ENCODE results near the gene PCSK9.

The PCSK9 gene

GRCh38 chr1:55043011-55043410 is 3.7 kb downstream of the PCSK9 start:
- POLR2A ChIA-PET (ENCODE audit: low non-redundant PET), result no interaction called here
- CTCF ChIA-PET, result interaction anchor here (0.7 kb wide), 1 partner anchor 99 kb away, joined by 5 read pairs; no protein-coding TSS in a partner anchor
- peak overlapping the region; percentile 47 for H3K27ac ChIP-seq

GRCh38 chr1:55043726-55044125 is 4.4 kb downstream of the PCSK9 start:
- no peak for DNase-seq (ENCODE audit: low spot score)
- H3K27ac ChIP-seq, result peak overlapping the region; percentile 47
- no peak for TF ChIP-seq CTCF (conservative IDR thresholded peaks at IDR 0.05; ENCODE audit: low read depth)
- ChIA-PET POLR2A (ENCODE audit: low non-redundant PET) (no interaction called here), CTCF (interaction anchor here (0.6 kb wide), 1 partner anchor 237 kb away, joined by 3 read pairs; no protein-coding TSS in a partner anchor)

More at GRCh38 chr1:55043011-55043410, 3.7 kb downstream of the PCSK9 start:
- no peak for TF ChIP-seq CTCF (conservative IDR thresholded peaks at IDR 0.05; ENCODE audit: low read depth)
- no peak for DNase-seq (ENCODE audit: low spot score)

GRCh38 chr1:55044617-55045397 is 5.5 kb downstream of the PCSK9 start:
- POLR2A ChIA-PET (ENCODE audit: low non-redundant PET), result no interaction called here

GRCh38 chr1:55045430-55045829 is 6.1 kb downstream of the PCSK9 start:
- ChIA-PET CTCF (interaction anchor here (1.3 kb wide), 1 partner anchor 23 kb away, joined by 7 read pairs; no protein-coding TSS in a partner anchor), POLR2A (ENCODE audit: low non-redundant PET) (no interaction called here)
- no peak for TF ChIP-seq CTCF (conservative IDR thresholded peaks at IDR 0.05; ENCODE audit: low read depth)

More at GRCh38 chr1:55044617-55045397, 5.5 kb downstream of the PCSK9 start:
- peak overlapping the region; percentile 47 for H3K27ac ChIP-seq
- no peak for TF ChIP-seq CTCF (conservative IDR thresholded peaks at IDR 0.05; ENCODE audit: low read depth)
- CTCF ChIA-PET, result interaction anchor here (1.3 kb wide), 1 partner anchor 23 kb away, joined by 7 read pairs; no protein-coding TSS in a partner anchor
- no peak for DNase-seq (ENCODE audit: low spot score)

GRCh38 chr1:55046871-55047270 is 7.5 kb downstream of the PCSK9 start:
- ChIA-PET POLR2A (ENCODE audit: low non-redundant PET) (no interaction called here), CTCF (interaction anchor here (0.7 kb wide), 1 partner anchor 19 kb away, joined by 4 read pairs; no protein-coding TSS in a partner anchor)
- TF ChIP-seq CTCF (conservative IDR thresholded peaks at IDR 0.05; ENCODE audit: low read depth), result no peak
- DNase-seq (ENCODE audit: low spot score), result no peak
- H3K27ac ChIP-seq, result peak overlapping the region; percentile 47

More at GRCh38 chr1:55045430-55045829, 6.1 kb downstream of the PCSK9 start:
- no peak for DNase-seq (ENCODE audit: low spot score)
- peak overlapping the region; percentile 47 for H3K27ac ChIP-seq

GRCh38 chr1:55047611-55048010 is 8.3 kb downstream of the PCSK9 start:
- H3K27ac ChIP-seq, result peak overlapping the region; percentile 47
- POLR2A ChIA-PET (ENCODE audit: low non-redundant PET), result no interaction called here
- CTCF ChIA-PET, result no interaction called here
- no peak for DNase-seq (ENCODE audit: low spot score)
- TF ChIP-seq CTCF (conservative IDR thresholded peaks at IDR 0.05; ENCODE audit: low read depth), result no peak
